Fibroblast of skin of right biceps (primary cell): ENCODE results near the gene XAGE1B.
"Not testable (repeated sequence)": the region's sequence is repeated elsewhere in the genome, so short reads cannot be mapped to it uniquely, and the experiment has no call there.

ENCODE experiments used
- DNase-seq: peaks from one replicate; pipeline ENCODE4 v3.0.0-alpha.2; 2013

The XAGE1B gene

GRCh38 chrX:52516987-52517325 lies at the start of gene XAGE1B:
TSS of gene XAGE1B (minus strand) at chrX:52517063. CDS start at chrX:52515527, 1,536 bp downstream.
- DNase-seq, result not testable (repeated sequence)

DNA sequence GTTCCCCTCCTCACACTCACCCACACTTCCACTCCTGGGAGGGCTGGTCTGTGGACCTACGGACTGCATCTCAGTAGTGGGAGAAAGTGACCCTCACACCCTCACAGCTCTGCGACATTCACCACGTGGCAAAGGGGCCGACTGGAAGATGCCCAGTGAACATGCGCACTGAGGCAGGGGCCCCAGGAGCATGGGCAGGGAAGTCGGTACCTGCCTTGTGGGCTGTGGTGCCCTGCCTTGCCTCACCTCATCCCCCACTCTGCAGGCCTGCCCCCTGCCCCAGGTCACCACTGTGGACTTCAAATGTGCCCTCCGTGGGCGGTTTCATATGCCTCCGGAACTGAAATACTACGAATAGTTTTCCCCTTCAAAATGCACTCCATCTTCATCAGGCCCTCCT lies 46.2 kb upstream of the XAGE1B start:
- no peak for DNase-seq

DNA sequence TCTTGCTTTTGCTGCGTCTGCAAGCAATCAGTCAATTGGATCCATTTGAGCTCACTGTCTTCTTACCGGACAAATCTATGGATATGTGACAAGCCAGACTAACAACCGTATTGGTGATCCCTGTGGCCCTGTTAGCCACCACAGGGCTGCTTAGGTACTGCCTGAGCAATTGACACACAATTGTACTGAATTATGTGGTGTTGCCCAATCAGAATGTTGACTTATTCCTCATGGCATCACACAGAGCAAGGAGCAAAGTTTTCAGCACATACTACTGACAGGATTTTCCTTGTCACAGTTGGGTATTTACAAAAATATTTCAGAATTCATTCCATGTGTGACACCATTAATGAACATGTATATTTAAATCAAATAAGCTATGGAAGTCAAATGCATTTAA lies 41.3 kb upstream of the XAGE1B start:
- DNase-seq, result no peak

- no peak for DNase-seq
These were observed 39.9 kb upstream of the XAGE1B start for GRCh38 chrX:52556741-52557140.

DNA sequence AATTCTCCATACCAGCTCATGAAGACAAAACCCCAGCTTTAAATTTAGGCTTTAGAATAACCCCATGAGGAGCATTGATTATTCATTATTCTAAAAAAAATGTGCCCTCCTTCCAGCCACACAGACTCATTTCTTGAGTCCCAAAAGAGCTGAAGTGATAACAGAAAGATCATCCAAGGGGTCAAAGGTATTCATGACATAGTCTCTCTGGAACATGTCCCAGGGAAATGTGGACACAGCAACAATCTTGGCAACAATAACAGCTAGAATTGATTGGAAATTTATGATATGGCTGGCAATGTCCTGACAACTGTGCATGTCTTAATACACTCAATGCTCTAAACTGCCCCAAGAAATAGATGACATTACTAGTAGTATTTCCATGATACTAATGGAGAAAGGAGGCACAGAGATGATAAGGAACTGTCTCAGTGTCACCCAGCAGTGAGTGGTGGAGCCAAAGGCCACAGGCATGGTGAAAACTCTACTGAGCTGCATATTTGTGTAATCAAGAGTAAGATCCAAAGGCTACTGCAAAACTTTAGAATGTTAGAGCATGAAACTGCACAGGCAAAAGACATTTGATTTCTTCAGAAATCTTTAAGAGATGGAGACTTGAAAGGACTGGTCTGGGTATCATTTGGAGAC lies 37.3 kb upstream of the XAGE1B start:
- no peak for DNase-seq

GRCh38 chrX:52548769-52549168 lies 31.9 kb upstream of the XAGE1B start:
- DNase-seq, result not testable (repeated sequence)

GRCh38 chrX:52544147-52544840 lies 27.4 kb upstream of the XAGE1B start:
- DNase-seq, result no peak

- DNase-seq, result no peak
These were observed 25.4 kb upstream of the XAGE1B start for GRCh38 chrX:52542311-52542710.

DNA sequence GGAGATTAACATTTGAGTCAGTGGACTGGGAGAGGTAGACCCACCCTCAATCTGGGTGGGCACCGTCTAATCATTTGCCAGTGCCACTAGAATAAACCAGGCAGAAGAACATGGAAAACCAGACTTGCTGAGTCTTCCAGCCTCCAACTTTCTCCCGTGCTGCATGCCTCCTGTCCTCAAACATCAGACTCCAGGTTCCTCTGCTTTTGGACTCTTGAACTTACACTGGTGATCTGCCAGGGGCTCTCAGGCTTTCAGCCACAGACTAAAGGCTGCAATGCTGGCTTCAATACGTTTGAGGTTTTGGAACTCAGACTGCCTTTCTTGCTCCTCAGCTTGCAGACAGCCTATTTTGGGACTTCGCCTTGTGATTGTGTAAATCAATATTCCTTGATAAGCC lies 24.2 kb upstream of the XAGE1B start:
- not testable (repeated sequence) for DNase-seq

GRCh38 chrX:52516110-52516986 lies 515 bp downstream of the XAGE1B start:
- not testable (repeated sequence) for DNase-seq

- DNase-seq, result not testable (repeated sequence)
These were observed 5.7 kb downstream of the XAGE1B start for GRCh38 chrX:52511126-52511525.

DNA sequence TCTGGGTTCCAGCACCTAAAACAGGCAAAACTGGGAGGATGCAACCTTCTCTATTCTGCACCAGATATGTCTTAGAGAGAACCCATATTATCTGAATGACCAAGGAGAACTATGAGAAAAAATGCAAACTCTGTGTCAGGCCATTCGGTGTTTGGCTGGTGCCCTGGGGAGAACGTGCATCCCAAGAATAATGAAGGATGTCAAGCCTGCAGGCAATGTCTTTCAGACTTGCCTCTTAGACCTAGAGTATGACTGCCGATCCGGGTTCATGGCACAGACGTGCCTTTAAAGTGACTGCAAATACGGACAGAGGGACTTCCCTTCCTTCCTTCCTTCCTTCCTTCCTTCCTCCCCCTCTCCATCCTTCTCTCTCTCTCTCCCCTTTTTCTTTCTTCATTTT lies 6.9 kb downstream of the XAGE1B start:
- DNase-seq, result no peak

DNA sequence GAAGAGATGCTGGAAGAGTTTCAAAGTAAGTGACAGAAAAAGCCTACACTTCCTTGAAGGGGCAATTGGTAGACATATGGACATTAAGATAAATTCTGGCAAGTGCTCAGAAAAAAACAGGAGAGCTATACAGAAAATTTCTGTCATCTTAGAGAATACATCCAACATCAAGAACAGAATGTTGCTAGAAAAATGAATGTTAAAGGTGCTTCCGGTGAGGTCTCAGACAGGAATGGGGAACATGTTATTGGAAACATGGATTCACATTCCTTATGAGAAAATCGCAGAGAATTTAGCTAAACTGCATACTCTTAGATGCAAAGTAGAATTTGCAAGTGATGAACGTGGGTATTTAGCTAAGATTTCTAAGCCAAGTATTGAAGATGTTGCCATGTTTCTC lies 9.5 kb downstream of the XAGE1B start:
- DNase-seq, result no peak

DNA sequence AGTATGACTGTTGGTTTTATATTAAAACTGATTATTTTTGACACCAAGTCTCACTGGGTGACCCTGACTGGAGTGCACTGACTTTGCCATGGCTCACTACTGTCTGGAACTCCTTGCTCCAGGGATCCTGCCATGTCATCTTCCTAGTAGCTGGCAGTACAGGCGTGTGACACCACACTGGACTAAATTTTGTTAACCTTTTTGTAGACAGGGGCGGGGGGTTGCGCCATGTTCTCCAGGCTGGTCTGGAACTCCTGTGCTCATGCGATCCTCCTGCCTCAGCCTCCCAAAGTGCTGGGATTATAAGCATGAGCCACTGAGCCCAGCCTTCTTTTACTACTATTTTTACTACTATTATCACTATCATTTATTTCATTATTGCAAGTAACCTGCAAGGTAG lies 12.3 kb downstream of the XAGE1B start:
- DNase-seq, result no peak

DNA sequence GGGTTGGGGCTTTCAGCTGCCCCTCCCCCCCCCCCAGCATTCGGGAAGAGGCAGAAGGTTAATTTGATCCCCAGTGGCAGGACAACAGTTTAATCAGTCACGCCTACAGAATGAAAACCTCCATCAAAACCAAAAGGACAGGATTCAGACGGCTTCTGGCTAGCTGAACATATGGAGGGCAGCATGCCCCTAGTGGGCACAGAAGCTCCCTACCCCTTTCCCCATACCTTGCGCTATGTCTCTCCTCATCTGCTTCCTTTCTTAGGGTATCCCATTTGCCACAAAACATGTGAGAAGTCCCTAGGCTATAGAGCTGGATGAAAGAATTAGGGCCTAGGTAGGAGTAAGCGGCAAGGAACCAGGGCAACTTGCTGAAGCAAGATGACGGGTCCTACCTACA lies 15.5 kb downstream of the XAGE1B start:
- not testable (repeated sequence) for DNase-seq

- DNase-seq, result not testable (repeated sequence)
These were observed 20.5 kb downstream of the XAGE1B start for GRCh38 chrX:52496419-52496772.

GRCh38 chrX:52495545-52496418 lies 21.1 kb downstream of the XAGE1B start, which contains the start of gene XAGE1A:
TSS of gene XAGE1A (plus strand) at chrX:52495808. CDS start at chrX:52497362, 1,554 bp downstream.
- not testable (repeated sequence) for DNase-seq

GRCh38 chrX:52471301-52471700 lies 45.6 kb downstream of the XAGE1B start:
- DNase-seq, result not testable (repeated sequence)
